ENCODE results near the gene PHRF1. TPM values are rescaled to one million over a fixed set of nuclear protein-coding genes. Genes with fewer than 3 reads are reported as not detected.
A peak's percentile ranks its signal among the peaks of the same experiment; 100 is the strongest.
"Not testable (repeated sequence)": the region's sequence is repeated elsewhere in the genome, so short reads cannot be mapped to it uniquely, and the experiment has no call there.

PHRF1 gene
- total RNA-seq, 1 donor from 2014 or later = 25.4 TPM

- ATAC-seq (no peak), DNase-seq (ENCODE audit: low spot score) (no peak)
Measured at GRCh38 chr11:641806-642370, 65.6 kb downstream of the PHRF1 start.

- DNase-seq (ENCODE audit: low spot score) (no peak), ATAC-seq (no peak)
Measured at GRCh38 chr11:643366-643765, 67.1 kb downstream of the PHRF1 start.

GRCh38 chr11:643849-644738, 67.8 kb downstream of the PHRF1 start:
- DNase-seq (ENCODE audit: low spot score) (no peak), ATAC-seq (no peak)

GRCh38 chr11:645536-645935, 69.3 kb downstream of the PHRF1 start:
- no peak for DNase-seq (ENCODE audit: low spot score)
- ATAC-seq = no peak

- DNase-seq (ENCODE audit: low spot score) (no peak), ATAC-seq (no peak)
Measured at GRCh38 chr11:646214-646613, 69.9 kb downstream of the PHRF1 start.

GRCh38 chr11:647672-648158, 71.4 kb downstream of the PHRF1 start:
- DNase-seq (ENCODE audit: low spot score) (peak; percentile 82), ATAC-seq (peak; percentile 62)

GRCh38 chr11:650482-650881, 74.2 kb downstream of the PHRF1 start:
- DNase-seq (ENCODE audit: low spot score) (no peak), ATAC-seq (no peak)

GRCh38 chr11:653136-653535, 76.9 kb downstream of the PHRF1 start:
- not testable (repeated sequence) for ATAC-seq; DNase-seq (ENCODE audit: low spot score)

- ATAC-seq (no peak), DNase-seq (ENCODE audit: low spot score) (no peak)
Measured at GRCh38 chr11:653837-654236, 77.6 kb downstream of the PHRF1 start.

- DNase-seq (ENCODE audit: low spot score) = peak; percentile 84
Measured at GRCh38 chr11:654444-654843, 78.2 kb downstream of the PHRF1 start.

GRCh38 chr11:655036-655726, 78.9 kb downstream of the PHRF1 start:
- peak; percentile 77 for DNase-seq (ENCODE audit: low spot score)
- ATAC-seq = peak; percentile 64

More at GRCh38 chr11:654444-654843, 78.2 kb downstream of the PHRF1 start:
- peak; percentile 48 for ATAC-seq

GRCh38 chr11:656426-656825, 80.2 kb downstream of the PHRF1 start:
- no peak for ATAC-seq
- DNase-seq (ENCODE audit: low spot score) = no peak

- ATAC-seq (no peak), DNase-seq (ENCODE audit: low spot score) (no peak)
Measured at GRCh38 chr11:656866-657265, 80.6 kb downstream of the PHRF1 start.

GRCh38 chr11:657691-658126, 81.4 kb downstream of the PHRF1 start:
- ATAC-seq (peak; percentile 71), DNase-seq (ENCODE audit: low spot score) (peak; percentile 83)

GRCh38 chr11:659532-660085, 83.3 kb downstream of the PHRF1 start:
- ATAC-seq (no peak), DNase-seq (ENCODE audit: low spot score) (no peak)

- ATAC-seq (no peak), DNase-seq (ENCODE audit: low spot score) (no peak)
Measured at GRCh38 chr11:660281-660680, 84.0 kb downstream of the PHRF1 start.

- DNase-seq (ENCODE audit: low spot score) = no peak
Measured at GRCh38 chr11:660681-661444, 84.6 kb downstream of the PHRF1 start.

More at GRCh38 chr11:660681-661444, 84.6 kb downstream of the PHRF1 start:
- ATAC-seq = no peak
